HG03280 (cell line): ENCODE data around the gene LYPLA2.

Experiments used
- ATAC-seq: cut with Tn5 transposase; IDR thresholded peaks from one replicate; pipeline ENCODE4 v1.9.1; 2021; ENCODE audit warnings: mild to moderate bottlenecking, moderate library complexity; ENCODE audit not compliant: unreplicated experiment

Gene LYPLA2

GRCh38 chr1:23790696-23791515 is at the start of gene LYPLA2:
TSS of gene LYPLA2 (plus strand) at chr1:23791145. CDS start at chr1:23792683, 1,538 bp downstream.
- ATAC-seq, result peak; percentile 67

- no peak for ATAC-seq
These were observed 49.3 kb upstream of the LYPLA2 start for GRCh38 chr1:23741609-23742008.

GRCh38 chr1:23742670-23743286 is 48.2 kb upstream of the LYPLA2 start:
- peak; percentile 24 for ATAC-seq

- peak; percentile 73 for ATAC-seq
These were observed 47.4 kb upstream of the LYPLA2 start, which contains the start of gene ELOA for GRCh38 chr1:23743287-23744152. TSS of gene ELOA (plus strand) at chr1:23743471. CDS start at chr1:23743504, 33 bp downstream.

GRCh38 chr1:23745515-23745914 is 45.4 kb upstream of the LYPLA2 start:
- no peak for ATAC-seq

- no peak for ATAC-seq
These were observed 42.9 kb upstream of the LYPLA2 start for GRCh38 chr1:23748016-23748415.

- ATAC-seq, result no peak
These were observed 39.7 kb upstream of the LYPLA2 start for GRCh38 chr1:23751050-23751814.

GRCh38 chr1:23751815-23752200 is 39.1 kb upstream of the LYPLA2 start:
- ATAC-seq, result no peak

GRCh38 chr1:23752909-23753308 is 38.0 kb upstream of the LYPLA2 start:
- no peak for ATAC-seq

- ATAC-seq, result no peak
These were observed 34.3 kb upstream of the LYPLA2 start for GRCh38 chr1:23756676-23757075.

GRCh38 chr1:23757812-23758211 is 33.1 kb upstream of the LYPLA2 start:
- no peak for ATAC-seq

GRCh38 chr1:23759277-23759676 is 31.7 kb upstream of the LYPLA2 start:
- ATAC-seq, result no peak

- ATAC-seq, result no peak
These were observed 27.8 kb upstream of the LYPLA2 start for GRCh38 chr1:23763041-23763577.

- no peak for ATAC-seq
These were observed 22.2 kb upstream of the LYPLA2 start for GRCh38 chr1:23768733-23769132.

GRCh38 chr1:23772049-23772853 is 18.7 kb upstream of the LYPLA2 start:
- peak; percentile 74 for ATAC-seq

- ATAC-seq, result no peak
These were observed 18.1 kb upstream of the LYPLA2 start for GRCh38 chr1:23772854-23773242.

- ATAC-seq, result no peak
These were observed 16.6 kb upstream of the LYPLA2 start for GRCh38 chr1:23774174-23774880.

GRCh38 chr1:23776217-23776616 is 14.7 kb upstream of the LYPLA2 start:
- ATAC-seq, result no peak
